CD4-positive, alpha-beta T cell treated with Interleukin-1 beta for 1 hour (primary cell): ENCODE measurements around the gene PDZD2.
"Not testable (repeated sequence)": the region's sequence is repeated elsewhere in the genome, so short reads cannot be mapped to it uniquely, and the experiment has no call there.

Experiments
- DNase-seq, 2 donors: peaks; one replicate each; pipeline ENCODE4 v3.0.0-alpha.2; 2020 to 2022

Gene PDZD2

DNA sequence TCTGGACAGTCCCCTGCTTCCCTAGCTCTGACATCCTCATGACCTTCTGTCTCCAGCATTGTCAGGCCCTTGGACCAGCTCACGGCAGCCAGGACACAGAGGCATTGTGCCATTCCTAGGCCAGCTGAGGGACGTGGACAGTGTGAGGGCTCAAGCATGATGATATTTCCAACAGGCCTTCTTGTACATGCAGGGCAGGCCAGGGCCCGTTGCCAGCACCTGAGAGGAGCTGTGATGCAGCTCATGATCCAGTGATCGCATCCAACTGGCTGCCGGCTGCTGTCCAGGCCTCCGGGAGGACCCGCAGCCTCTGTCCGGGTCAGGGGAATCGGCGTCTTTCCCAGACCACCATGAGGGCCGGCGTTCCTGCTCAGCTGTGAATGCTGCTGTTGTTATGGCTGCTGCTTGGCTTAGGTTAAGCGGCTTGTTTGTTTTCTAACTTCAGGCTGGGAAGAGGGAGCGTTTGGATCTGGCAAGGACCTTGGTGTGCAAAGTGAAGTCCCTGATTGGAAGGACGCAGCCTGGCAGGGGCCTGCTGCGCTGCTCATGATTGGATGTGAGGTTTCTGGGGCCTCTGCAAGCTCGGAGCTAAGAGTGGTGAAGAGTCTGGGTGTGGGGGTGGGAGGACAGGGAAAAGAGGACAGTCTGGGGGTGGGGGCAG is 53.8 kb downstream of the PDZD2 start:
- no peak for DNase-seq

DNA sequence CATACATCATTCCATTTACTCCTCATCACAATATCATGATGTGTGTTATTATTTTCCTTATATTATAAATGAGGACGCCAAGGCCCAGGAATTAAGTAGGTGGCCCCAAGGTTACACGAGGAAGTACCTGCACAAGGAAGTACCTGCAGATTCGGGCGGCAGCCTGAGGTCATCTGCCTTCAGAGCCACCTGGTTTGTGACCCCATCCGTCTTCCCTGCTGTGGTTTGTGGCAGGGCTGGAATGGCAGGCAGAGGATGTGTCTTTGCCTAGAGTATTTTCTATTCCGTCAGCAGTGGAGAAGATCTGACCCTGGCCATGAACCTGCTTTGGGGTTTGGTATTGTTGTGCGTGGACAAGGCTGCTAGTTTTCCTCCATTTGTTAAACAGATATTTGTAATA is 59.7 kb downstream of the PDZD2 start:
- no peak for DNase-seq

DNA sequence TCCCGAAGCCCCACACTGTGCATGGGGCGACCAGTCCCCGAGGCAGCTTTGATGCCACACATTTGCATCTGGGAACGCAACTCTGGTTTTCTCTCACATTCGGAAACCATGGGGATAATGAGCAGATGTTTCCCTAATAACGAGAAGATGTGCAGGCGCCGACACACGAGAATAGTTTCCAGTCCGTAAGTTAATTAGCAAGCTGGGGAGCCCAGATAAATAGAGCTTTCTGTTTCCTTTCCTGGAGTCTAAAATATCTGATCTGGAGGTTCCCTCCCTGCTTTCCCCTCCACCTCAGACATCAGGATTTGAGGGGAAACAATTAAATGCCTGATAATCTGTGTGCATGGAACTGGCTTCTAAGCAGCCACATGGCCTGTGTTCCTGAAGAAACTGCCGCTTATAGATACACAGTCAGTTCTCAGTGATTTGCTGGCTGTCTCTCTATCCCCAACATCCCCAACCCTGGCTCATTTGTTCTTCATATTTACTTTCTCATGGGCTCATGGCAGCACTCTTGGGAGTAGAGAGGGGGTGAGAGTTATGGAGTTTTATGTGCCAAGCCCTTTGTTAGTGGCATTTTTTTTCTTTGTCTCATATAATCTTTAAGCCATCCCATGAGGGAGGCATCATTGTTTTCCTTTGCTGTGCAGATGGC is 62.8 kb downstream of the PDZD2 start:
- DNase-seq = no peak

DNA sequence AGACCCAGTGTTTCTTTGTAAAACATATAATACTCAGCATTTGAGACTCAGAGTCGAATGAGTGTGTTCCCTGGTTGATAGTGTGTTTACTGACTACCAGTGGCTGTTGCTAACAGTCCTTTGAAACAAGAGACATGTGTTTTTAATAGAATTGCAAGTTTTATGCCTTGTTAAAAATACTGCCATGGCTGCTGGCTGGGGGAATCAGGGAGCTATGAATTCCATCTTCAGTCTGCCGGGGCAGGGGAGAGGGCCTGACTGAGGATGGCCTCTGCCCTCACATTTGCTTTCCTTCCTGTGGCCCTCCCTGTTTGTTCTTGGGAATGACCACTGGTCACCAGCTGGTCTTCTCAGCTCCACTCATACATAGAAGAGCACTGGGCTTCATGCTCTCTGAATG is 63.8 kb downstream of the PDZD2 start:
- DNase-seq = no peak

DNA sequence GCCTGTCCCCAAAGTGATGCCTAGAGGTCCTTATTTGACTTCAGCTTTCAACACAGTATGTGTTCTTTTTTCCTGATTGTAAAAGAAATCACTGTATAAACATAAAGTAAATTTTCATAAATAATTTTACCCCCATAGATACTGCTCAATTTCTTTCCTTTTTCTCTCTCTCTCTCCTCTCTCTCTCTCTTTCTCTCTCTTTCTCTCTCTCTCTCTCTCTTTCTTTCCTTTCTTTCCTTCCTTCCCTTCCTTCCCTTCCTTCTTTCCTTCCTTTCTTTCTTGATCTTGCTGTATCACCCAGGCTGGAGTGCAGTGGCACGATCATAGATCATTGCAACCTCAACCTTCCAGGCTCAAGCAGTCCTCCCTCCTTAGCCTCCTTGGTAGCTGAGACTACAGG is 64.8 kb downstream of the PDZD2 start:
- DNase-seq = no peak

DNA sequence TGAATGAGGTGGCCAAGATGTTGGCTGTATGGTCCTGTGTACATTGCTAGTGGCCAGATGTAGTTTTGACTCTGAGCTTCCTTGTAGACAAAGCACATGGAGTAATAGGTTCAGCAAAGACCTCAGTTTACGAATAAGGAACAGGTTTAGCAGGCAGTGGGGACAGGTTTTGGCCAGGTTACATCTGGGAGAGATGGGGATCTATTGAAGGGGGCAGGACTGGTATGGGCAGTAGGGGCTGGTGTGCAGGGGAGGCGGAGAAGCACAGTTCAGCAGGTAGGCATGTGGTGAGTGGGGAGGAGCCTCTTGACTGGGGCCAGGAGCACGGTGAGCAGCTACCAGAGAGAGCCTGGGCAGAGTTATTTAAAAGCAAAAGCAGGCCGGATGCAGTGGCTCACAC is 67.3 kb downstream of the PDZD2 start:
- DNase-seq = no peak

DNA sequence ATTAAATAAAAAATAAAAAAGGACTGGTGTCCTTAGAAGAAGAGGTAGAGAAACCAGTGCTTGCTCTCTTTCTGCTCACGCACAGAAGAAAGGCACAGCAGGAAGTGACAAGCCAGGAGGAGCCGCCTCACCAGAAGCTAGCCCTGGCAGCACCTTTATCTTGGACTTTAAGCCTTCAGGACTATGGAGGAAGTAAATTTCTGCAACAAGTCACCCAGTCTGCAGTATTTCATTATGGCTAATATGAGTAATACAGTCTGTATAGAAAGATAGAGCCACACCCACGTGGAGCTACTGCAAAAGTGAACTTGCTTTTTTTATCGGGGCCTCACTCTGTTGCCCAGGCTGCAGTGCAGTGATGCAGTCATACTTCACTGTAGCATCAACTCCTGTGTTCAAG is 68.4 kb downstream of the PDZD2 start:
- DNase-seq = no peak

DNA sequence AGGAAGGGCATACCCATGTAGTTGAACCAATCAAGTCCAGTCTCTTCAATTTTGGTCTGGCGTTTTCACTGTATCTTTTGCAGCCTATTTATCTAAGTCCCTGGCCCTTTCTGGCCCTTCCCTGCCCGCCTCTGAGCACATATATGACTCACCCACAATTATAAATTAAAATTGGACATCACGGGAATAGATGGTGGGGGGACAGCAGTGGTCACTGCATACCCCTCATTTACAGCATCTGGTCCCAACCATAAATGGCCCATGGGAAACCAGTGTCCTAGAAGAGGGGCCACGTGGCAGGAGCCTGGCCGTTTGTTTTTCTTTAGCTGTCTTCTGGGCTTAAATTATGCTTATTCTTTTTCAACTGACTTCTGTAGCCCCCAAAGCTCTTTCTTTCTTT is 69.2 kb downstream of the PDZD2 start:
- DNase-seq = no peak

DNA sequence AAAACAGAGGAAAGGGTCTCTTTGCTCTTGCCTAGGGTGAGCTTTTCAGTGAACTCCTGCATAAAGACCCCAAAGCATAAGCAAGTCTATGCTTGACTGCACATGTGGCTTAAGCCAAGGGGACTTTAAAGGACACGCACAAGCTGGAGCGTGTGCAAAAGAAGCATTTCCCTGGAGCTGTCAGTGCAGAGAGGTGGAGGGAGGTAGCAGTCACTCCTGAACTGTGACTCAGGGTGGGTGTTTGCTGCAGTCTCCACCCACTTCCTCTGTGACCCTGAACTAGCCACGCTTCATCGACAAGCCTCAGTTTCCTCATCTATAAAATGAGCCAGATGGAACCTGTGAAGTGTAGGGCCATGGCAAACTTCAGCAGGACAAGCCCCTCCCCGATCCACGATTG is 72.4 kb downstream of the PDZD2 start:
- no peak for DNase-seq

DNA sequence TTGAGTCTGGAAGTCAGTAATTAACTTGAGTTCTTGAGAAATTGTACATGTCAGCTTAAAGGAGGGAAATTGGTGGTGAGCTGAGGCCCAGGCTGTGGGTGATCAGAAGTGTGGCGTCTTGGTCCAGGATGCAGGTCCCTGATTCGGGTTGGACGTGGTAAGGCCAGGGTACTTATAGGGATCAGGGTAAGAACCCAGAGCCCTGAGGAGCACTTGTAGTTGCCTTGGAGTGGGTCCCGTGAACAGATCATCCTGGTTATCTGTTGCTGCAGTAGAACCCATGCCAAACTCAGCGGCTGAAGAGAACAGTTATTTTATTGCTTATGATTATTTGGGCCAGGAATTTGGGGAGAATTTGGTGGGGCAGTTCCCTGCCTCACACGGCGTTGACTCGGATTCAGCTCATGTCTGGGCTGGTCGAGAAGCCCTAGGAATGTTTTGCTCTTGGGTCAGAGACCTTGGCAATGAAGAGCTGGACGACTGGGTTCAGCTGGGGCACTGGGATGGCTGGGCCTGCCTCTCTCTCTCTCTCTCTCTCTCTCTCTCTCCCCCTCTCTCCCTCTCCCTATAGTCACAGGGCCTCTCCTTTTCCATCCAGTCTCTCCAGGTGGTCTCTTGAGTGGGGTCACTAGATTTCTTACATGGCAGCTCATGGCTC is 73.1 kb downstream of the PDZD2 start:
- DNase-seq = no peak

DNA sequence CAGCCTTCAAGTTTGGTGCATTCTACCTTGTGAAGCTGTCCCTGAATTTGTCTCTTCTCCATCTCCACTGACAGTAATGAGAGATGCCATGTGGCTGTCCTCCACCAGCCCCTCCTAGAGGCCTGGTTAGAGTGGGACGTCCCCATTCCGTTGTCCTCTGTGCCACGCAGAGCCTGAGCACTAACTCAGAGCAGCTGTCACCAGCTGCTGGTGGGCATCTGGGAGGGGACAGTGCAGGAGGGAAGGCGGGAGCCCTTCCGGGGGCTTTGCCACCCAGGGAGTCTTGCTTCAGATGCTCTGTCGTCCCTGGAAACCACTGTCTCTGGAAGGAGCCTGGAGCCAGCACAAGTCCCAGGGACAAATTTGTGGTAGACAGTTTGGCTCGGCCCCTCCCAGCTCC is 78.6 kb downstream of the PDZD2 start:
- DNase-seq = no peak

DNA sequence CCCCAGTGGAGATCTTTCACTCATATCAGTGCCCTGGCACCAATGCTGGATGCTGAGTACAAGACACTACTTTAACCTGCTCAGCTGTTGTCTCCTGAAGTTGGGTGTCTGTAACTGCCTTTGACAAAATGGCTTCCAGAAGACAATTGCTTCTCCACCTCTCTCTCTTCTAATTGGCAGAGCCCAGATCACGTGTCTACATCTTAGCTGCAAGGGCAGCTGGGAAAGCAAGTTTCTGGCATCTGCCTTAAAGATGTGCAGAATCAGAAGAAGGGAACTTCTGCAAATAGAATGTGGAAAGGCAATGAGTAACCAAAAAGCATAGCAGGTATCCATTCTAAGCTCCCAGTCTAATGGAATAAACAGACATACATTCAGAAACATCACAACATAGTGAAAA is 81.1 kb downstream of the PDZD2 start:
- no peak for DNase-seq

DNA sequence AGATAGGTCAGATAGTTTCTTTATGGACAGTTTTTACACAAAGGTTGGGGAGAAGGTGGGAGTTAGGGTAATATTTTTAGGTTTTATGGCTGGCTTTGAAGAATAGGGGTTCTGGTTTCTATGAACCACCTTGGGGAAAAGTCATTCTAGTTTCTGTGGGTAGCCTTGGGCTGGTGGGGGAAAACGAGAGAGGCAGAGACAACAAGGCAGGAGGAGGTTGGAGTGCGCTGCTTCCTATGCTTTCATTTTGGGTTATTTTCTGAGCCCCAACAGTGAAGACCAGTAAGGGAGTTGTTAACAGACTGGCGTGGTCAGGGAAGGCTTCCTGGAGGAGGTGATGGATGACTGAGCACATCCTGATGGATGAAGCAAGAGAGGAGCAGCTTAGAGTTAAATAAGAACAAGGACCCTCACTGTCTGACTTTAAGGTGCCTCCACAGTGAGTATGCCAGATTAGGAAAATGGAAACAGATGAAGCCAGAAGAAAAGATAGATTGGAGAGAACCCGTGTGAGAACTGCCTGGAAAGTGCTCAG is 81.9 kb downstream of the PDZD2 start:
- DNase-seq = no peak

DNA sequence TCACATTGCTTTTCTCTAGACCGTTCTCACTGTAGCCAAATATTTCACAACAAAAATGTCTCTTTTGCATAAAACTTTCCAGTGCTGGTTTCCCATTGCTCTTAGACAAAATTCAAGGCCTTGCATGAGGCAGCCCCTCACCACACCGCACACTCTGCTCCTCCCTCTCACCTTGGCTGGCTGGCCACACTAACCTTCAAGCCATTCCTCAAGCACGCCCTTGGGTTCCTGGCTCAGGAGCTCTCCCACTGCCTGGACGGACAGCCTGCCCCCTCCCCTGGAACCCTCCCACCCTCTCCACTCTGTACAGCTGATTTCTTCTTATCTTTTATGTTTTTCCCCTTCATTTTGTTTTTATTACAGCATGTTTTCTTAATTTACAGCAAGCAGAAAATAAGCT is 83.2 kb downstream of the PDZD2 start:
- no peak for DNase-seq

DNA sequence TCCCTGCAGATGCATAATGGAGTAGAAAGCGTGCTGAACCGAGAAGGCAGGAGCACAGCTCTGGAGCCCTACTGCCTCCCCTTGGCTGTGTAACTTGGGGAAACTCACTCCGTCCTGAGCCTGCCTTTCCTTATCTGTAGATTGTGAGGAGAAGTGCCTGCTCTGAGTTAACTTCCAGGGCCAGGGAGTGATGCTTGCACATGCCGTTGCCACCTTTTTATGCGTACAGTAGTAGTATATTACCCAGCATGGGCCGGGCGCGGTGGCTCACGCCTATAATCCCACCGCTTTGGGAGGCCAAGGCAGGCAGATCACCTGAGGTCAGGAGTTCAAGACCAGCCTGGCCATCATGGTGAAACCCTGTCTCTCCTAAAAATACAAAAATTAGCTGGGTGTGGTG is 87.1 kb downstream of the PDZD2 start:
- DNase-seq = no peak

DNA sequence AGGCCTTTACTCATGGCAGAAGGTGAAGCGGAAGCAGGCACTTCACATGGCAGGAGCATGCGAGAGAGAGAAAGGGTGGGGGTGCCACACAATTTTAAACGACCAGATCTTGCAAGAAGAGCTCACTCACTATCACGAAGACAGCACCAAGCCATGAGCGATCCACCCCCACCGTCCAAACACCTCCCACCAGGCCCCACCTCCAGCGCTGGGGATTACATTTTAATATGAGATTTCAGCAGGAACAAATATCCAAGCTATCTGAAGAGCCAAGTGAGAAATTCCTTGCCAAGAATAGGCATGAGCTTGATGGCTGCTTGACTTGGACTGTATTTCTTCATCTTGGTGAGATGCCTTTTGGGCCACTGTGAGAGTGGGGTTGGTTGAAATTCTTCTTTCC is 88.0 kb downstream of the PDZD2 start:
- no peak for DNase-seq

DNA sequence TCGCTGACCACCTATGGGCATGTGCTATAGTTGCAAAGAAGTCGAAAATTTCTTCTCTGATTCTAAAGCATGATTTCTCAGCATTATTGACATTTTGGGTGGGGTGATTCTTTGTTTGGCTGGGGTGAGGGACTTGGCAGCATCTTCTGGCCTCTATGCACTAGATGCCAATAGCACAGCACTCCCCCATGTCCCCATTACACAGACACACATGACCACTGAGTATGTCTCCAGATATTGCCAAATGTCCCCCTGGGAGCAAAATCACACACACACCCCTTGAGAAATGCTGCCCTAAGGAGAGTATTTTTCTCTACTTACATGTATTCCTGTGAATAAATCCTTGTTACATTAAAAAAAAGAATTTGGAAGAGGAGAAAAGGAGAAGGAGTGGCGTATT is 89.1 kb downstream of the PDZD2 start:
- no peak for DNase-seq

DNA sequence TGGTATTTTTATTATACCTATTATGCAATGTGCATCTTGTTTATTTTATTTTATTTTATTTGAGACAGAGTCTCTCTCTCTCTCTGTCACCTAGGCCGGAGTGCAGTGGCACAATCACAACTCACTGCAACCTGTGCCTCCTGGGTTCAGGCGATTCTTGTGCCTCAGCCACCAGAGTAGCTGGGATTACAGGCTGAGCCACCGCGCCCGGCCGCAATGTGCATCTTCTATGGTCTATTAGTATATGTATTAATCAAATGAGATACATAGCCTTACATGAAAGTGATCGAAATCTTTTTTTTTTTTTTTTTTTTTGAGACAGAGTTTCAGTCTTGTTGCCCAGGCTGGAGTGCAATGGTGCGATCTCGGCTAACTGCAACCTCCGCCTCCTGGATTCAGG is 89.9 kb downstream of the PDZD2 start:
- not testable (repeated sequence) for DNase-seq

DNA sequence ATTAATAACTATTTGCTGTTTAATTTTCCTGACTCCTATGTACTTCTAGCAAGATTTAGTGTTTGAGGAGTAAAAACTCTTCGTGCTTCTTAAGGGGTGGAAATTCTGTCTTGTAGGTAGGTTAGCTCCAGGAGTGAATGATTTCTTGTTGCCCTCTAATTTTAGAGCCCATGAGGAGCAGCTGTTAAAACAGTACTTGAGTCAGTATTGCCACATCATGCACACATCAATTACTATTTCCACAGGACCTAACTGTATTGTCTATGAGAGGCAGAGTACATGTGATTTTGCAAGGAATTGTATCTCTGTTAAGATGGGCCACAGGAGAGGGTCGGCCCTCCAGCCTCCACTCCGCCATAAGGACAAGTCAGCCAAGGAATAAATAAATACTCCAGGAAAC is 91.2 kb downstream of the PDZD2 start:
- DNase-seq = no peak

DNA sequence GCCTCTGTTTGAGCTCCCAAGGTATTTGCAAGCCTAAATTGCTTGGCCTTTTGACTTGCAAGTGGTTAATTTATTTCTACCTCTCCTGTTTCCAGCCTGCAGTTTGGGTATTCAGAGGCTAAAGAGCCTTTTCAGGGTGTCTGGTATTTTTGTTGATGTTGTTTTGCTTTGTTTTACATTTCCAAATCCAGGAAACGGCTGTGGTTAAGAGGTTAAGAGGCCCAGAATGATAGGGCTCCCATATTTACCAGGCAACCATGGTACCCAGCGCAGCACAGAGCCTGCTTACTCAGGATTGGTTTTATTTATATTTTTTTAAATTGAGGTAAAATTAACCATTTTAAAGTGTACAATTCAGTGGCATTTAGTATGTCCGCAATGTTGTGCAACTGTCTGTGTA is 92.1 kb downstream of the PDZD2 start:
- peak in 1 of 2 donors; percentile 16 for DNase-seq

DNA sequence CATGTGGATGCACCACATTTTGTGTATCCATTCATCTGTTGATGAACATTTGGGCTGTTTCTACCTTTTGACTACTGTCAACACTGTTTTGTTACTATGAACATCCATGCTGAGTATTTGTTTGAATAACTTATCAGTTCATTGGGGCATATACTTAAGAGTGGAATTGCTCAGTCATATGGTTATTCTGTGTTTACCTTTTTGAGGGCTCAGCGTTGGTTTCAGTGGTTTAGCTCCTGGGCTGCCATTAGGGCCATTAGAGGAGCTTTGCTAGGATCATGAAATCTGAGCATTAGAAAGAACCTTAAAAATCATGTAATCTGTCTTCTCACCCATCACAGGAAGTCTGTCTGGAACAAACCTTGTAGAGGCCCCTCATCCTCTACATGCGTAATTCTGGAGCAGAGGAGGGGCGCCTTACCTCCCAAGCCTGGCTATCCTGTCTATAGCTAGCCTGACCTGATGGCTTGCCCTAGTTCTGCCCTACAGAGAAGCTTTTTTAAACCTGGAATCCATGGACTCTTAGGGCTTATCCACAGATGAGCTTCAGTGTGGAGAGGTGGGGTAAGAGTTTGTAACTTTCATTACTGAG is 92.9 kb downstream of the PDZD2 start:
- DNase-seq = no peak

DNA sequence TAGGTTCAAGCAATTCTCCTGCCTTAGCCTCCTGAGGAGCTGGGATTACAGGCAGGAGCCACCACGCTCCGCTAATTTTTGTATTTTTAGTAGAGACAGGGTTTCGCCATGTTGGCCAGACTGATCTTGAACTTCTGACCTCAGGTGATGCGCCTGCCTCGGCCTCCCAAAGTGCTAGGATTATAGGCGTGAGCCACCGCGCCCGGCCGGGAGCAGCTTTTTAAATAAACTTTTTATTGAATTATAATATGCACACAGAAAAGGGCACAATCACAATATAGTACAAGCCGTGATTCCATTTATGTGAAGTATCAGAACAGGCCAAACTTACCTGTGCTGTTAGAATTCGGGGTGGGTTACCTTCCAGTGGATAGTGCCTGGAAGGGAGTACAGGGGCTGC is 93.9 kb downstream of the PDZD2 start:
- not testable (repeated sequence) for DNase-seq

DNA sequence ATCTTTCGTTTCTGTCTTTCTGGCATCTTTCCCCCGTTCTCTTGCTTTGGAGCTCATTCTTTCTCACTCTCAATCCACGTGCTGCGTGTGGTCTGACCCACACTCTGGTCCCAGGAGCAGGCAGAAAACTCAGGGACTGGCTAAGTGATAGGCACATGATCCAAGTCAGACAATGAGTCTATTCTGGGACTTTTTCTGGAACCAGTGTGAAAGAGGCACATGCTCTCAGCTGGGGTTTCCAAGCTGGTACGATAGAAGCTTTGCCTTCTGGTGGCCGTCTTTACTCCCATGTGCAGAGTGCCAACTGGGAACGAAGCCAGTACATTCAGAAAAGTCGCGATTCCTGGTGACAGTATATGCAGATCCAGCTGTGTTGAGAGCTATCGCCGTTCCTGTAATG is 94.4 kb downstream of the PDZD2 start:
- DNase-seq = no peak

DNA sequence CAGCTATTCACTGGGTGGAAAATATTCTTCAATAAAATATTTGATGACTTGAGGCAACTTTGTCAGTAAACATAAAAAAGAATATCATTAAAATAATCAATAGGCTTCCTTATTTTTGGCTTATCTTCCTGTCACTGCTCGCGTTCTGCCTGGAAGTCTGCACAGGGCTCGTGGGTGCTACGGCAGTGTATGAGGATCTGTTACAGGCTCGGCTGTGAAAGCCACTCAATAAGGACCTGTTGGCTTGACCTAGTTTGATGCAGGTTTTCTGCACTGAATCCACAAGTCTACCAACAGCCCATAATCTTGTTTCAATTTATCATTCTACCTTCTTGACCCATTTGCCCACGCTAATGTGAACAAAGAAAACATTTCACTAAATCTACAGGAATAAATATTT is 97.2 kb downstream of the PDZD2 start:
- DNase-seq = no peak
